HG02623 (cell line): ENCODE data around the gene NOXA1.
A peak's percentile ranks its signal among the peaks of the same experiment; 100 is the strongest.

Experiments
- ATAC-seq: cut with Tn5 transposase; IDR thresholded peaks from one replicate; pipeline ENCODE4 v1.9.1; 2021; ENCODE audit warnings: moderate library complexity; ENCODE audit not compliant: unreplicated experiment

NOXA1 gene

DNA sequence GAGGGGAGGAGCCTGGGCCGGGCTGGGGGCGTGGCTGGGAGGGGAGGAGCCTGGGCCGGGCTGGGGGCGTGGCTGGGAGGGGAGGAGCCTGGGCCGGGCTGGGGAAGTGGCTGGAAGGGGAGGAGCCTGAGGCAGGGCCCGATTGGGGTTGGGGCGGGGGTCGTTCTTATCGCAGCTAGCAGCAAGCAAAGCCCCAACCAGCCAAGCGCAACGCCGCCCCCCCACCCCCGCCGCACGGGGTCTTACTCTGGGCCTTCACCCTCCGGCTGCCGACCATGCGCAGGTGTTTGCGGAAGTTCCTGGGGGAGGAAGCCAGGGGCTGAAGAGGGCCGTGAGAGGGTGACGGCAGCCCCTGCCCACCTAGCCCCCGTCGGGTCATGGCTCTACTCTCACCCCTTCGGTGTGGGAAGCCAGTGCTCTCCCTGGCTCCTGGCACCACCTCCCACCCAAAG is 31.0 kb downstream of the NOXA1 start:
- ATAC-seq, result no peak

GRCh38 chr9:137454597-137455358 is 31.6 kb downstream of the NOXA1 start:
- no peak for ATAC-seq

GRCh38 chr9:137455359-137455991 is 32.3 kb downstream of the NOXA1 start:
- no peak for ATAC-seq

DNA sequence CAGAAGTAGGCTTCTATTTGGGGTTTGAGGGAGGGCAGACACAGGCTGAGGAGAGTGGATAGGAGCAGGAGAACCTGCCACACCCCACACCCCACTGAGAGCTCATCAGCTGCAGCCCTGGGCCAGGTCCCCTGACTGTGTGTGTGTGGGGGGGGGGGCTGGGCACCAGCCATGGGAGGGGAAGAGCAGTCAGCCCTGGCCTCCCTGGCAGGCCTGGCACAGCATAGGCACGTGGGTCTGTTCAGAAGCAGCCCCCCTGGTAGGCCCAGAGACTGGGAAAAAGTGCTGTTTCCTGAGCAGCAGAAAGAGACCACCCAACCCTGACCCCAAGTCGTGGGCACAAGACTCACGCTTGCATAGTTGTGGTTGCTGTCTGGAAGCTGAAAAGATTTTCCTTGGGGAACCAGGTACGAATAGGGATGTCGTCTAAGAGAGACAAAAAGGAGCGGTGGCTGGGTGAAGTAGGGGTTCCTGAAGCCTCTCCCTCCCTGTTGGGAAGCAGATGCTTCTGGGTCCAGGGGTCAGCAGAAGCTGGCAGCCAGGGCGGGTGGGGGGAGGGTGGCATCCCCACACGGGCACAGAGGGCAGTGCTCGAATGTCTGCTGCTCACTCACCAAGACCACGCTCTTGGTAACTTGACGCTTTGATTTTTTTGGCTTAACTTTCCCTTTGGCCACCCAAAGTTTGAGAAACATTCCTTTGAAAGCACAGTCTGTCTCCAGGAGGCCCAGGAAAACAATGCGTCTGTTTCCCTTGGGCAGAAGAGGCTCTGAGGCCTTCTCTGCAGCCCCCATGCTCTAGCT is 33.1 kb downstream of the NOXA1 start:
- ATAC-seq, result no peak

DNA sequence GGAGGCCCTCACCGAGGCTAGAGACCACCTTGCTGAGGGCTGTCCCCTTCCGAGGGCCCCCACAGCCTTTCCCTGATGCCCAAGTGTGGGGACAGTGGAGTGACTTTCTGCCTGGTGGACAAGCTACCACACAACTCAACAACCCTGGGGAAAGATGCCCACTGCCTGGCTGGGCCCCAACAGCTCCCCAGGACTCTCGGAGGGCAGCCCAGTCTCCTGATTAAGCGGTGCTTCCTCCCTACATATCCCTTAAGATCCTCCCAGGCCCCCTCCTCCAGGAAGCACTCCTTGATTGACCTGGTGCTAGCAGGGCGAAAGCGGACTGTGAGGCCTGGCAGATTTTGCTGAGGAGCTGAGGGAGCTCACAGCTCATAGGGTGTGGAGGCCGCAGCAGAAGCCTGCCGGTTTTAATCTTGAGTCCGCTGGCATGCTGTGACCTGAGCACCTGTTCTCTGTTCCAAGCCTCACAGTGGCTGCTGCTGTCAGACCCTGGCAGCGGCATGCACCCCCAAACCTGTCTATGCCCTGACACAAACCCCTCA is 33.7 kb downstream of the NOXA1 start:
- ATAC-seq, result no peak

DNA sequence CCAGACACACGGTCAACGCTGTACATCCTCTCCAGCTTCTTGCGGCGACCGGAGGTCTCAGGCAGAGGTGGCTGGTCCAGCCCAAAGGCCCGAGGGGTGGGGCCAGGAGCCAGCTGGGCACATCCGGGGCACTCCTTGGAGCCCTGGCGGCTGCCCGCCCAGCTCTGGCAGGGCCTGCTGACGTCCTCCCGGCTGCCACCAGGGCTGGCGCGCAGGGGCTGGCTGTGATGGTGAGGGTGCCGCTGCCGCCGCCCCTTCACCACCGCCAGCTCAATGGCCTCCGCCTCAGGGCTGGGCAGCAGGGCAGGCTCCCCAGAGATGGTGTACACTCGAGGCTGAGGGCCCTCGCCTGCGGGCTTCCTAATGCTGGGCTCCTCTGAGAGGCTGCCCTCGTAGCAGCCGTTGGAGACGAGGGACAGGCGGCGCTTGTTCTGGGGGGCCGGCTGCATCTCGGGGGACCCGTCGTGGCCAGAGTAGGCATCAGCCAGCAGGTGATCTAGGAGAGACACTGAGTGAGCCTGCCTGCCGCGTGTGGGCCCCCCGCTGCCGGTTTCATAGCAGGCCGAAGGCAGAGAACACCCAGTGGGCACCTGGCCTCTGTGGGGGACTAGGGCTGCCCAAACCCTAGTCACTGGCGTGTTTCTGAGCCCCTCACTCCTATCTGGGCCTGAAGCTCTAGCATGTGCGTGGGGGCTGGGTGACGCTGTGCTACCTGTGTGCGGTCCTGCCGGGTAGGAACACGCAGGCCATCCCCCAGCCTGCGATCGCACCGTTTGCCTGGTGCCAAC is 34.4 kb downstream of the NOXA1 start:
- no peak for ATAC-seq

DNA sequence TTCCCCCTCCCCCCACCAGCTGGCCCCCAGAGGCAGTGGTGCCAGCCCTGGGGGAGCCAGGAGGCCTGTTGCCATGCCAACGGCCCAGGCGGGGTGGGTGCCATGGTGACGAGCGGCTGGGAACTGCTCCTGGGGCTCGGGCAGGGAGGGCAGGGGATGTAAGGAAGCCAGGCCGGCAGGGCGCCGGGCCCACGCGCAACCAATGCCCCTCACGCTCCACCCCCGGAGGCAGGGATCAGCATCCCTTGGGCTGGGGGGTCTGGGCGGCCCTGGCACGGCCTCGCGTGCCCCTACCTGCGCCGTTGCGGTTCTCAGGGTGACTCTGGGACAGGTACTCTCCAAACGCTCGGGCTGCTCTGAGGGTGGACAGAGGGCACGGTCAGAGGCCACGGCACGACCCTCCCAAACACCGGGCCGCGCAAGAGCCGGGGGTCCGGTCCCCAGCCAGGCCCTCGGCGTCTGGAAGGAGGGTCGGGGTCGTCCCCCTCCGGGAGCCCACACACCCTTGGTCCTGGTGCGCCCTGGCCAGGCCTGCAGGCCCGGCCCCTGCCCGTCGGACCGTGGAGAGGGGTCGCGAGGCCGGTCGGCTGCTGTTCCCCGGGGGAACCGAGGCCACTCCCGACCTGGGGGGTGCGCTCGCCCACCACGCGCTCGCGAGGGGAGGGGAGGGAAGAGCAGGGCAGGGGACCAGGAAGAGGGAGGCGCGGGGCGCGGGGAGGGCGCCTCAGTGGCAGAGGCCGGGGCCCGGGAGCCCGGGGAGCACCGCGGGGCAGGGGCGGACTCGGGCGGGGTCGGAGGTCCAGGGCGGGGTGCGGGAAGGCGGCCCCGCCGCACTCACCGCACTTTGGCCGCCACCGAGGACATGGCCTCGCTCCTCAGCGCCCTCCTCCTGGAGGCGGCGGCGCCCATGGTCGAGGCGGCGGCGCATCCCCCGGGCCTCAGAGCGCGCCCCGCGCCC is 35.3 kb downstream of the NOXA1 start:
- ATAC-seq, result no peak

GRCh38 chr9:137459152-137459600 is 36.0 kb downstream of the NOXA1 start, which contains the start of gene NSMF:
Gene NSMF, minus strand, starts transcription at chr9:137459334. Its CDS starts 232 bp downstream, at chr9:137459102.
- peak; percentile 58 for ATAC-seq

- no peak for ATAC-seq
Observed at GRCh38 chr9:137459601-137460362, 36.6 kb downstream of the NOXA1 start.

DNA sequence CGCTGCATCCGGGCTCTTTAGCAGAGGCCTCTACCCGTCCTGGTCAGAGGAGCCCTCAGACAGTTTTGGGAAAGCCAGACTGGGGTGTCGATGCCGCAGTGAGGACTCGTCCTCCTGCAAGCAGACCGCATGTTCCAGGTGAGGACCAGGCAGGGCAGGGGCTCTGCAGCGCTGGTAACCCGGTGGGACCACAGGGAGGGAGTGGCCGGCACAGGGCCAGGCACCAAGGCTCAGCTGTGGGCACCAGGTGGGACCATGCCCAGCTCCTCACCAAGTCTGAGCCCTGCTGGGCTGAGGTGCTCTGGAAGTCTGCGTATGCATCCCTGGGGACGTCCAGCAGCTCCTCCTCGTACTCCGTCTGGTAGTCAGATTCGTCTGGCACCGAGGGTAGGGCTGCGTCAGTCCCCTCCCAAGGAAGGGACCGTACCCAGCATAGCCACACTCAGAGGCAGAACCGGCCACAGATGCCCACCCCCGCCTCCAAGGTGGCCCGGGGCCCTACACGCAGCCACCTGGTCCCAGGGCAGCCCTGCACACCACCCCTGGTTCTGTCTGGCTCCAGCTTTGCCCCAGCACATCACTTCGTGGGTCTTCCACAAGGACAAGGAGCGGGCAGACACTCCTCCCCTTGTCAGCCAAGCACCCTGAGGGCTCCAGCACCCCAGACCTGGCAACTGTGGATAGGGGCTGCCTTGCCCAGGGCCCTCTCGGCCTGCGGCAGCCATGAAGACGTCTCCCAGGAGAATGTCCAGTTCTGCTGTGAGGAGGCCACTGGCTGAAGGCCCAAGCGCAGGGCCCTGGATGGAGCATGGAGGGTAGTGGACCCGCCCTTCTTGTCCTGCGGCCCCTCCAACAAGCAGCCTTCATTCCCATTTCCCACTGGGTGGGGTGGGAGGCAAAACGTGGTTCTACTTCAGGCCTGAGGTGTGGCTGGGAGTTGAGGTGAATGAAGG is 37.4 kb downstream of the NOXA1 start:
- no peak for ATAC-seq

- no peak for ATAC-seq
Observed at GRCh38 chr9:137461316-137461662, 38.1 kb downstream of the NOXA1 start.

DNA sequence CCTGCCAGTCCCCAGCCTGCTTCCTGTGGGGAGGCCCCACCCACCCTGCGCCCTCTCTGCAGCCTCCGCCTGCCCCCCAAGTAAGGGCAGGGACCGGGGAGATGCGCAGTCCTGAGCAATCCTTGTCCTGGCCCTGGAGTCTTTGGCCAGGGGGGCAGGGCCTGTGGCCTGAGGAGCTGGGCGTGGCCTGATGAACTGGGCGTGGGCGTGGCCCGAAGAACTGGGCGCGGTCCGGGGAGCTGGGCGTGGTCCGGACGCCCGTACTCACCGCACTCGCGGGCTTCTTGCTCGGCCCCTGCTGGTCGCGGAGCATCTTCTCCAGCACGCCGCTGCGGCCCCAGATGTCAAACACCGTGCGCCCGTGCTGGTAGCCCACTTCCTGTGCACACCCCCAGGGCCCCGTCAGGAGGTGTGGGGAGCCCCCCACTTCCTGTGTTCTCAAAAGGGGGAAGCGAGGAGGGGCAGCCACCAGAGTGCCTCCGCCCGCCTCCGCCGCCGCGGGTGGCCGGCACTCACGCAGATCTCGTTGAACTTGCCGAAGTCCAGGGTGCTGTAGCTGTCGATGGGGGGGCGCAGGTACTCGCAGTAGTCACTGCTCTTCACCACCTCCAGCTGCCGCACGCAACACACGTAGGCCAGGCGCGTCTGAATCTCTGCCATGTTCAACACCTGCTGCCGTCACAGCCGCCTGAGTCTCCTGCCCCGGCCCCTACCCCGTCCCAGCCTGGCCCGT is 38.6 kb downstream of the NOXA1 start:
- no peak for ATAC-seq

DNA sequence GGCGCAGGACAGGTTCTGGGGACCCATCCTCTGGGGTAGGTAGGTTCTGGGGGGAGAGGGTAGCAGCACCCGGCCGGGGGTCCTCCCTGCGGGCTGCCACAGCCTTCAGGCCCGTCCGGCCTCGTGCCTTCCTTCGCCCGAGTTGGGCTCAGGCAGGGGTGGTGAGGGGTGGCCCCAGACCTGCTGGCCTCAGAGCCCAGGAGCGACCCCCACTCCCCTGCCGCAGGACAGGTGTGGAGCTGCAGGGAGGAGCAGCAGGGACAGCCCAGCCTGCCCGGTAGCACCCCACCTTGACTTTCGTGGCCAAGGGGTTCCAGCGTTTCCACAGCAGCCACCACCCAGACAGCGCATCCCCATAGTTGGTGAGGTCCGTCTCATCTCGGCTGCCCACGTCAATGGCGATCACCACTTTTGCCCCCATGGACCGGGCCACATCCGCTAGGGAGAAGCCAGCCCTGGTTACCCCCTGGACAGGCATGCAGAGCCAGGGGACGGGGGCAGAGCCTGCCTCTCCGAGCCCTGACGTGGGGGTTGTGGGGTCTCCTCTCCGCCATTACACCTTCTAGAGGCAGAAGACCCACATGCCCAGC is 39.3 kb downstream of the NOXA1 start:
- ATAC-seq, result no peak

- no peak for ATAC-seq
Observed at GRCh38 chr9:137462986-137463930, 40.1 kb downstream of the NOXA1 start.

DNA sequence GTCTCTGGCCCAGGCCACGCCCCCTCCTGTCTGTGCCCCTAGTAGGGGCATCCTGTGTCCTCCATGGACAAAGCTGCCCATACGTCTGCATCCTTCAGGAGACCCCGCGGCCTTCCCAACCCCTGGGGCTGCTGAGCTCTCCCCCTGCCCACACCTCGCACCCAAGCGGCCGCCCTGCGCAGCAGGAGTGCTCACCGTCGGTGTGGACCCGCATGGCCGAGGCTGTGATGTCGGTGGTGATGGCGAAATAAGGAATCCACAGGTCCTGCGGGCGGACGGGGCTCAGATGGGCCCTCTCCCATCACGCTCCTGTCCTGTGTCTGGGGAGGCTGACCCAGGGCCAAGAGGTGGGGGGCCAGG is 40.7 kb downstream of the NOXA1 start:
- ATAC-seq, result no peak
